GM23338 (cell line): ENCODE data around the gene MPL. TPM values are rescaled to one million over a fixed set of nuclear protein-coding genes. Genes with fewer than 3 reads are reported as not detected.

ENCODE experiments used
- ATAC-seq: fragments of 200-7000 bp; cut with Tn5 transposase; 3 replicates; pipeline ENCODE4 v1.9.1; 2020
- DNase-seq: peaks from one replicate; pipeline ENCODE4 v3.0.0-alpha.2; 2015; ENCODE audit warnings: low spot score
- H2AFZ ChIP-seq: fragments of 200-600 bp; sonication (generic); 2 replicates; pipeline ENCODE4 v1.8.0; 2016; ENCODE audit warnings: antibody characterized with exemption, mild to moderate bottlenecking, moderate library complexity
- H3F3A ChIP-seq: fragments of 200-600 bp; sonication (generic); replicated peaks from 2 replicates; pipeline ENCODE4 v1.8.0; 2017; ENCODE audit warnings: antibody characterized with exemption, mixed run types, low read depth
- H3K27ac ChIP-seq: fragments of 200-600 bp; sonication (generic); 2 replicates; pipeline ENCODE4 v1.6.1; 2016; ENCODE audit warnings: low read depth
- H3K27me3 ChIP-seq: fragments of 200-600 bp; sonication (generic); 2 replicates; pipeline ENCODE4 v1.8.0; 2016; ENCODE audit warnings: mild to moderate bottlenecking, mixed run types, moderate library complexity; ENCODE audit not compliant: insufficient read depth
- H3K36me3 ChIP-seq: fragments of 200-600 bp; sonication (generic); 2 replicates; pipeline ENCODE4 v1.8.0; 2016; ENCODE audit warnings: mild to moderate bottlenecking; ENCODE audit not compliant: insufficient read depth
- H3K4me1 ChIP-seq: fragments of 200-600 bp; sonication (generic); 2 replicates; pipeline ENCODE4 v1.8.0; 2016; ENCODE audit warnings: mild to moderate bottlenecking, moderate library complexity; ENCODE audit not compliant: insufficient read depth
- H3K4me2 ChIP-seq: fragments of 200-600 bp; sonication (generic); 2 replicates; pipeline ENCODE4 v1.7.1; 2017; ENCODE audit warnings: mixed run types
- H3K4me3 ChIP-seq: fragments of 200-600 bp; sonication (generic); 2 replicates; pipeline ENCODE4 v1.6.1; 2016; ENCODE audit warnings: mixed run types
- H3K79me2 ChIP-seq: fragments of 200-600 bp; sonication (generic); replicated peaks from 2 replicates; pipeline ENCODE4 v1.8.0; 2017; ENCODE audit warnings: mild to moderate bottlenecking; ENCODE audit not compliant: insufficient read depth
- H3K9me2 ChIP-seq: fragments of 200-600 bp; sonication (generic); 2 replicates; pipeline ENCODE4 v1.8.0; 2017; ENCODE audit not compliant: insufficient read depth
- H4K20me1 ChIP-seq: fragments of 200-600 bp; sonication (generic); replicated peaks from 2 replicates; pipeline ENCODE4 v1.8.0; 2017; ENCODE audit warnings: mild to moderate bottlenecking; ENCODE audit not compliant: insufficient read depth
- H3K27ac Mint-ChIP-seq: 2 replicates; pipeline ENCODE4 v1.8.0; 2020; ENCODE audit warnings: inconsistent platforms, mild to moderate bottlenecking, moderate library complexity, mixed read lengths
- H3K27me3 Mint-ChIP-seq: 3 replicates; pipeline ENCODE4 v1.8.0; 2022; ENCODE audit warnings: low read depth, mild to moderate bottlenecking, moderate library complexity, mixed read lengths, inconsistent platforms; ENCODE audit not compliant: insufficient read depth, poor library complexity
- H3K36me3 Mint-ChIP-seq: 3 replicates; pipeline ENCODE4 v1.8.0; 2021; ENCODE audit warnings: low read depth, mild to moderate bottlenecking, inconsistent platforms, moderate library complexity, mixed read lengths
- H3K4me1 Mint-ChIP-seq: 3 replicates; pipeline ENCODE4 v1.8.0; 2020; ENCODE audit warnings: mild to moderate bottlenecking, inconsistent platforms, mixed read lengths
- H3K4me3 Mint-ChIP-seq: 3 replicates; pipeline ENCODE4 v1.8.0; 2021; ENCODE audit warnings: moderate library complexity, mild to moderate bottlenecking, inconsistent platforms, mixed read lengths
- H3K9me3 Mint-ChIP-seq: 3 replicates; pipeline ENCODE4 v1.8.0; 2020; ENCODE audit warnings: moderate library complexity, mild to moderate bottlenecking, inconsistent platforms, mixed read lengths
- CREB1 ChIP-seq: fragments of 250-450 bp; sonication (Bioruptor Pico); IDR thresholded peaks from 2 replicates; pipeline ENCODE4 v1.5.0; 2020; ENCODE audit warnings: low read depth, mild to moderate bottlenecking, moderate library complexity
- EZH2phosphoT487 ChIP-seq: fragments of 200-600 bp; sonication (generic); IDR thresholded peaks from one replicate; pipeline ENCODE4 v1.8.1; 2018; ENCODE audit warnings: antibody characterized with exemption; ENCODE audit not compliant: unreplicated experiment
- JUNB ChIP-seq: IDR thresholded peaks from one replicate; pipeline ENCODE4 v1.6.1; 2016; ENCODE audit warnings: antibody characterized with exemption; ENCODE audit not compliant: unreplicated experiment
- NANOG ChIP-seq: IDR thresholded peaks from 2 replicates; pipeline ENCODE4 v1.6.1; 2016; ENCODE audit warnings: antibody characterized with exemption, borderline replicate concordance
- POLR2AphosphoS5 ChIP-seq: IDR thresholded peaks from 2 replicates; pipeline ENCODE4 v1.6.1; 2016; ENCODE audit warnings: antibody characterized with exemption, low read depth
- REST ChIP-seq: IDR thresholded peaks from one replicate; pipeline ENCODE4 v1.6.1; 2018; ENCODE audit warnings: antibody characterized with exemption; ENCODE audit not compliant: unreplicated experiment
- STAT1 ChIP-seq: IDR thresholded peaks from one replicate; pipeline ENCODE4 v1.6.1; 2016; ENCODE audit warnings: antibody characterized with exemption; ENCODE audit not compliant: unreplicated experiment
- ZNF114 ChIP-seq: fragments of 250-450 bp; sonication (Bioruptor Pico); IDR thresholded peaks from 2 replicates; pipeline ENCODE4 v1.5.0; 2020; ENCODE audit warnings: mild to moderate bottlenecking, moderate library complexity
- ZNF331 ChIP-seq: fragments of 250-450 bp; sonication (Bioruptor Pico); IDR thresholded peaks from 2 replicates; pipeline ENCODE4 v1.5.0; 2020; ENCODE audit warnings: low read depth, mild to moderate bottlenecking, moderate library complexity
- ZNF462 ChIP-seq: fragments of 250-450 bp; sonication (Bioruptor Pico); IDR thresholded peaks from 2 replicates; pipeline ENCODE4 v1.5.0; 2020; ENCODE audit warnings: mild to moderate bottlenecking, moderate library complexity
- polyA plus RNA-seq: library from polyadenylated mRNA; unstranded; fragments of >200 nt; fragmentation: Nextera tagmentation; extraction: Ambion mirVana; gene quantifications from 2 replicates; pipeline ENCODE4 v1.2.1, GENCODE V29; 2016
- total RNA-seq: library from RNA; depleted of rRNA; stranded (reverse); fragments of >200 nt; shearing (Covaris generic); gene quantifications from 2 replicates; pipeline ENCODE4 v1.2.3, GENCODE V29; 2014

The MPL gene
- total and polyA plus RNA-seq, 2 experiments from 2014 or later: not detected

GRCh38 chr1:43288058-43288784 is 49.4 kb upstream of the MPL start:
- Histone ChIP-seq H3K27ac (no peak overlapping the region), H3F3A (no peaks in the 10 kb centered on the region), H3K4me2 (no peak overlapping the region), H2AFZ (no peak overlapping the region), H3K36me3 (no peaks in the 10 kb centered on the region), H3K4me3 (no peak overlapping the region), H3K4me1 (peaks cover 10% of the 10 kb centered on the region), H3K79me2 (no peaks in the 10 kb centered on the region), H3K27me3 (no peaks in the 10 kb centered on the region), H3K9me2 (peaks cover 5% of the 10 kb centered on the region; the same call in 1 of the 2 replicates), H4K20me1 (no peaks in the 10 kb centered on the region)
- TF ChIP-seq CREB1 (CRISPR knock-in tag) (no peak), ZNF331 (no peak)
- DNase-seq: no peak
- Mint-ChIP-seq H3K36me3 (no peaks in the 10 kb centered on the region), H3K4me3 (no peak overlapping the region), H3K9me3 (no peaks in the 10 kb centered on the region), H3K27ac (no peak overlapping the region), H3K27me3 (peaks cover 17% of the 10 kb centered on the region), H3K4me1 (peaks cover 27% of the 10 kb centered on the region)
- no peak for ATAC-seq

- no peak for ATAC-seq
- H3K4me3 ChIP-seq: no peak overlapping the region
- H4K20me1 ChIP-seq: no peaks in the 10 kb centered on the region
- no peak overlapping the region for H2AFZ ChIP-seq
- H3K4me1 Mint-ChIP-seq: peaks cover 25% of the 10 kb centered on the region
- H3K36me3 ChIP-seq: no peaks in the 10 kb centered on the region
- DNase-seq: no peak
- H3K27ac ChIP-seq: no peak overlapping the region
- peaks cover 6% of the 10 kb centered on the region; the same call in 1 of the 2 replicates for H3K9me2 ChIP-seq
- H3K4me2 ChIP-seq: no peak overlapping the region
- H3K79me2 ChIP-seq: no peaks in the 10 kb centered on the region
- H3K9me3 Mint-ChIP-seq: no peaks in the 10 kb centered on the region
- H3K4me3 Mint-ChIP-seq: no peak overlapping the region
- peaks cover 10% of the 10 kb centered on the region for H3K4me1 ChIP-seq
- H3F3A ChIP-seq: no peaks in the 10 kb centered on the region
- no peaks in the 10 kb centered on the region for H3K27me3 ChIP-seq
- peaks cover 19% of the 10 kb centered on the region for H3K27me3 Mint-ChIP-seq
- H3K27ac Mint-ChIP-seq: no peak overlapping the region
- no peaks in the 10 kb centered on the region for H3K36me3 Mint-ChIP-seq
- TF ChIP-seq ZNF331 (no peak), JUNB (no peak), NANOG (no peak), ZNF114 (no peak), ZNF462 (CRISPR knock-in tag) (no peak), REST (no peak), EZH2phosphoT487 (no peak), STAT1 (no peak), POLR2AphosphoS5 (no peak)
Measured at GRCh38 chr1:43288785-43289706, 48.6 kb upstream of the MPL start.
